Muscle layer of colon (tissue), 2 donors: Measurements from ENCODE around the gene TRPM2.
A peak's percentile ranks its signal among the peaks of the same experiment; 100 is the strongest.

Experiments
- H3K27ac ChIP-seq: one replicate; pipeline ENCODE4 v1.7.0; 2013; ENCODE audit warnings: low read depth, mild to moderate bottlenecking, low read length, moderate library complexity
- H3K27me3 ChIP-seq, 2 donors: one replicate each; pipeline ENCODE4 v1.7.0; 2013; ENCODE audit warnings: low read length in 2 of 2, mild to moderate bottlenecking in 2 of 2; ENCODE audit not compliant: insufficient read depth in 2 of 2, control insufficient read depth in 1 of 2
- H3K36me3 ChIP-seq: one replicate; pipeline ENCODE4 v1.7.0; 2013; ENCODE audit warnings: mild to moderate bottlenecking, low read length; ENCODE audit not compliant: insufficient read depth
- H3K4me1 ChIP-seq: one replicate; pipeline ENCODE4 v1.7.0; 2013; ENCODE audit warnings: mild to moderate bottlenecking, low read length; ENCODE audit not compliant: insufficient read depth
- H3K4me3 ChIP-seq, 2 donors: one replicate each; pipeline ENCODE4 v1.7.0; 2013; ENCODE audit warnings: low read length in 2 of 2, low read depth in 1 of 2, mild to moderate bottlenecking in 1 of 2, moderate library complexity in 1 of 2
- H3K9ac ChIP-seq: one replicate; pipeline ENCODE4 v1.7.0; 2013; ENCODE audit warnings: low read length
- H3K9me3 ChIP-seq: one replicate; pipeline ENCODE4 v1.7.0; 2013; ENCODE audit warnings: mild to moderate bottlenecking, low read length
- donor health status: abdominal sarcoma.
- donor health status: Adenocarcinoma of cecum.

The TRPM2 gene

DNA sequence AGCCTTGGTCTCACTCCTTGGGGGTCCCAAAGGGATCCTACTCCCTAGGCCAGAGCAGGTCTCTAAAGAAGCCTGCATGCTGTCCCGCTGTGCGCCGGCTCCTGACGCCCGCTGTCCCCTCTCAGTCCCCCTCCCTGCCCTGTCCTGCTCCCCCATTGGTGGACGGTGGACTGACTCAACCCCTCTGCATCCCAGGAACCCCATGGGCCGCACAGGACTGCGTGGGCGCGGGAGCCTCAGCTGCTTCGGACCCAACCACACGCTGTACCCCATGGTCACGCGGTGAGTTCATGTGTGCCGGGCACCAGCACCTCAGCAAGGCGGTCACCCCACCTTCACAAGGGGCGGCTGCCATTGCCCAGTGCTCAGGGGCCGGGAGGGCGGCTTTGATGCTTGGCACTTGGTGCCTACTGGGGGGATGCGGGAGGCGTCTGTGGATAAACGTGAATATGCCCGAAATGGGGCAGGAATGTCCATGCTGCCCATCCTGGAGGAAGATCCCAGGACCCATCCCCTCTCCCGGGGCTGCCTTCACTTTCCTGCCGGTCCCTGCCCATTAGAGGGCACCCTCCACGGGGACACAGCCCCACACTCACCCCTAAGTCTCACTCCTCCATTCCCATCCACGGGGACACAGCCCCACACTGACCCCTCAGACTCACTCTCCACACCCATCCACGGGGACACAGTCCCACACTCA, 81.7 kb downstream of the TRPM2 start:
- no peaks in the 10 kb centered on the region for H3K27me3 ChIP-seq
- peaks cover 25% of the 10 kb centered on the region for H3K4me1 ChIP-seq
- no peaks in the 10 kb centered on the region for H3K9me3 ChIP-seq
- no peak overlapping the region for H3K27ac ChIP-seq
- no peak overlapping the region for H3K9ac ChIP-seq
- H3K36me3 ChIP-seq = no peaks in the 10 kb centered on the region
- no peak overlapping the region for H3K4me3 ChIP-seq

DNA sequence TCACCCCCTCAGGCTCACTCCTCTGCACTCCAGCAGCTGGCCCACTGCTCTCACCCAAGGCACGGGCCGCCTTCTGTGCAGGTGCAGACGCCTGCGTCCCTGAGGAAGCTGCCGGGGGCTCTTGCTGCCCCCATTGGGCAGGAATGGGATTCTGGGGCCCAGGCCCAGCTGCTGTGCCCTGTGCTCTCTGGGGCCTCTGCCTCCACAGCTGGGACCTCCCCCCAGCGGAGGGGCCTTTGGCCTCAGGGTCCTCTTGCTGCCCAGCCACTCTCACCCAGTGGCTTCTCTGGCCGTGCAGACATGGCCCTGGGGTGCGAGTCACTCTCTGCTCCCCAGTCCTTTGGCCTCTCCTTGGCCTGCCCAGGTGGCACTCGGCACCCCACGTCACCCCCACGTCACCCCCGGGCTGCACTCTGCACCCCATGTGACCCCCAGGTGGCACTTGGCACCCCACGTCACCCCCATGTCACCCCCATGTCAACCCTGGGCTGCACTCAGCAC, 82.7 kb downstream of the TRPM2 start:
- no peak overlapping the region for H3K4me3 ChIP-seq
- no peaks in the 10 kb centered on the region for H3K27me3 ChIP-seq
- H3K4me1 ChIP-seq = peaks cover 25% of the 10 kb centered on the region
- no peaks in the 10 kb centered on the region for H3K36me3 ChIP-seq
- no peak overlapping the region for H3K9ac ChIP-seq
- no peaks in the 10 kb centered on the region for H3K9me3 ChIP-seq
- no peak overlapping the region for H3K27ac ChIP-seq

DNA sequence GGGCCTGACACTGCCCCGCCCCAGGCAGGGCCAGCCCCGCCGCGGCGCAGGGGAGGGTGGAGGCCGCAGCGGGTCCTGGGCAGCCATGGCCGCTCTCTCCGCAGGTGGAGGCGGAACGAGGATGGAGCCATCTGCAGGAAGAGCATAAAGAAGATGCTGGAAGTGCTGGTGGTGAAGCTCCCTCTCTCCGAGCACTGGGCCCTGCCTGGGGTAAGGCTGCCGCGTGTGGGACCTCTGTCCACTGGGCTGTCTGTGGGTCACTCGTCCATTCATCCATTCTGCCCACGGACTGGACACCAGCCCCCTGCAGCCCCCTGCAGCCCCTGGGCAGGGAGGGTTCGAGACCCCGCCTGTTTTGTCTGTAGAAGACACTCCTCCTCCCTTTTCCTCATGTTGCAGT, 83.5 kb downstream of the TRPM2 start:
- no peaks in the 10 kb centered on the region for H3K27me3 ChIP-seq
- H3K4me3 ChIP-seq = no peak overlapping the region
- no peak overlapping the region for H3K27ac ChIP-seq
- peaks cover 25% of the 10 kb centered on the region for H3K4me1 ChIP-seq
- H3K9ac ChIP-seq = no peak overlapping the region
- no peaks in the 10 kb centered on the region for H3K9me3 ChIP-seq
- no peaks in the 10 kb centered on the region for H3K36me3 ChIP-seq

DNA sequence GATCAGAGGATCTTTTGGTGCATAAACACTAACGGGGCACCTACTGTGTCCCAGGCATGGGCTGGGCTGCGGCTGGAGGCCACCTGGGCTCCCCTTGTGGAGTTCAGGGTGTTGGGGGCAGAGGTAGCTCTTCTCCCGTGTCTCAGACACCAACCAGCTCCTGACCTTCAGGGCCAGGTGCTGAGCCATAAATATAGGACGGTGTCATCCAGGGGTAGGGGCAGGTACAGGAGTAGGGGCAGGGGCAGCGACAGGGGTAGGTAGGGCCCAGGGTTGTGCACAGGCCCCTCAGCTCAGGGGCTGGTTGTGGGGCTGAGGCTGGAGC, 83.9 kb downstream of the TRPM2 start:
- Histone ChIP-seq H3K27me3 (no peaks in the 10 kb centered on the region), H3K4me1 (peaks cover 25% of the 10 kb centered on the region), H3K27ac (no peak overlapping the region), H3K36me3 (no peaks in the 10 kb centered on the region), H3K9ac (no peak overlapping the region), H3K9me3 (no peaks in the 10 kb centered on the region), H3K4me3 (no peak overlapping the region)

DNA sequence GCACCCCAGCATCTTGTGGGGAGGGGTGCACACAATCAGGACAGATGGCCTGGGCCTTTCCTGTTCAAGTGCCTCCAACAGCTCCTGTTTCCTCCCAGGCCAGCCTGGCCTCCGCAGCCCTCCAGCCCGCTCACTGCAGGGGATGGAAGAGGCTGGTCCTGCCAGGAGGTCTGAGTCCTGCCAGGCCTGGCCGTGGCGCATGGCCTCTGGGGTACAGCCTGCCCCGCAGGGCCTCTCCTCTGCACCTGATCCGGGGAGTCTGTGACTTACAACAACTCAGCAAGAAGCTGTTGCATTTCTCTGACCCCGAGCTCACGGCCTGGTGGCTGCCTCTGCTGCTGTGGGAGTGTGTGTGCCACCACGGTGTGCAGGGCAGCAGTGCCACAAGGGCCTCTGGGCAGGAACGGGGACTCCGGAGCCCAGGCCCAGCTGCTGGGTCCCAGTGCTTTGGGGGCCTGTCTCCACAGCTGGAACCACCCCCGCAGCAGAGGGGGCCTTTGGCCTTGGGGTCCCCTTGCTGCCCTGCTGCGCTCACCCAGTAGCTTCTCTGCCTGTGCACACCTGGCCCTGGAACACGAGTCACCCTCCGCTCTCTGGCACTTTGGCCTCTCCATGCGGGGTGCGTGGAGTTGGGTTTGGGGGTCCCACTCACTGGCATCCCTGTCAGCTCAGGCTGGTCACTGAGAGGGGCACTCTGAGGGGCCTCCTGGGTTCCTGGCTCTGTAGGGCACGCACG, 84.4 kb downstream of the TRPM2 start:
- H3K4me3 ChIP-seq = no peak overlapping the region
- H3K4me1 ChIP-seq = peaks cover 25% of the 10 kb centered on the region
- H3K36me3 ChIP-seq = no peaks in the 10 kb centered on the region
- no peaks in the 10 kb centered on the region for H3K9me3 ChIP-seq
- H3K9ac ChIP-seq = no peak overlapping the region
- no peaks in the 10 kb centered on the region for H3K27me3 ChIP-seq
- peak overlapping the region; percentile 57 for H3K27ac ChIP-seq

DNA sequence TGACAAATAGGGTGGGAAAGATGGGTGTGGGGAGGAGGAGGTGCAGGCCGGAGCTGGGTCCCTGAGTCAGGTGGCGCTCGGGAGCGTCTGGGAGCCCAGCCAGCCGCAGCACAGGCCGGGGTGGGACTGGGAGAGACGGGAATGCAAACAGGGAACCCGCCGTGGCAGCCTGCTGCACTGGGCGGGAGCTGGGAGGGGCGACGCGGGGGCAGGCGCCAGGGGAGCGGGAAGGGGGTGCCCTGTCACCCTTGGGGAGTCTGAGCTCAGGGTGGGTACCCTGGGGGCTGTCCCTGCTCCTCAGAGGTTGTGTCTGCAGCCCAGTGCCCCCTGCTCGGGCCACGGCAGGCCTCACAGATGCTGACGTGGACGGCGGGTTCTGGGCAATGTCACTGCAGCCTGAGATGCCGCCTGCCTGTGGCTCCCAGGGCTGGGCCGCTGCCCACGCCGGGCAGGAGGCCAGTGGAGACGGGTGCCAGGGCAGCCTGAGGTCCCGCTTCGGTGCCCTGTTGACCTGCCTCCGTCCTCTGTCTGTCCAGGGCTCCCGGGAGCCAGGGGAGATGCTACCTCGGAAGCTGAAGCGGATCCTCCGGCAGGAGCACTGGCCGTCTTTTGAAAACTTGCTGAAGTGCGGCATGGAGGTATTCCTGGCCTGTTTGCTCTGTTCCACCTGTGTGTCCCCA, 85.2 kb downstream of the TRPM2 start:
- Histone ChIP-seq H3K27ac (peak overlapping the region; percentile 68), H3K9me3 (no peaks in the 10 kb centered on the region), H3K9ac (no peak overlapping the region), H3K4me1 (peaks cover 25% of the 10 kb centered on the region), H3K27me3 (no peaks in the 10 kb centered on the region), H3K4me3 (peak overlapping the region in 1 of 2 donors; percentile 6), H3K36me3 (no peaks in the 10 kb centered on the region)

DNA sequence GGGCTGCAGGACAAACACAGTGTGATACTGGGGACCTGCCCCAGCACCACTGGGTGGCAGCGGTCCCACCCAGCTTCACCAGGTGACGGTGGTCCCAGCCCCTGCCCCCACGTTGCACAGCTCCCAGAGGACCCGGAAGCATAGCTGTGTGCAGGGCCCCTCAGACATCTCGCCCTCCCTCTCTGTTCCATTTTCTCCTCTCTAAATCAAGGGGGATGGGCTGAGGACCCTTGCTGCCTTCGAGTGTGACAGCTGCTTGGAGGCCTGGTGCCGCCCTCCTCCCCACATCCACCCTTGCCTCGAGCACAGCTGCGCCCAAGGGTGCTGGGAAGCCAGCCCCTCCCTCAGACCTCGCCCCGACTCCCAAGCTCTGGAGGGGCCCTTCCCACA, 85.8 kb downstream of the TRPM2 start:
- Histone ChIP-seq H3K4me1 (peaks cover 25% of the 10 kb centered on the region), H3K4me3 (peak overlapping the region in 1 of 2 donors; percentile 6), H3K36me3 (no peaks in the 10 kb centered on the region), H3K27me3 (no peaks in the 10 kb centered on the region), H3K9ac (no peak overlapping the region), H3K27ac (peak overlapping the region; percentile 68), H3K9me3 (no peaks in the 10 kb centered on the region)

DNA sequence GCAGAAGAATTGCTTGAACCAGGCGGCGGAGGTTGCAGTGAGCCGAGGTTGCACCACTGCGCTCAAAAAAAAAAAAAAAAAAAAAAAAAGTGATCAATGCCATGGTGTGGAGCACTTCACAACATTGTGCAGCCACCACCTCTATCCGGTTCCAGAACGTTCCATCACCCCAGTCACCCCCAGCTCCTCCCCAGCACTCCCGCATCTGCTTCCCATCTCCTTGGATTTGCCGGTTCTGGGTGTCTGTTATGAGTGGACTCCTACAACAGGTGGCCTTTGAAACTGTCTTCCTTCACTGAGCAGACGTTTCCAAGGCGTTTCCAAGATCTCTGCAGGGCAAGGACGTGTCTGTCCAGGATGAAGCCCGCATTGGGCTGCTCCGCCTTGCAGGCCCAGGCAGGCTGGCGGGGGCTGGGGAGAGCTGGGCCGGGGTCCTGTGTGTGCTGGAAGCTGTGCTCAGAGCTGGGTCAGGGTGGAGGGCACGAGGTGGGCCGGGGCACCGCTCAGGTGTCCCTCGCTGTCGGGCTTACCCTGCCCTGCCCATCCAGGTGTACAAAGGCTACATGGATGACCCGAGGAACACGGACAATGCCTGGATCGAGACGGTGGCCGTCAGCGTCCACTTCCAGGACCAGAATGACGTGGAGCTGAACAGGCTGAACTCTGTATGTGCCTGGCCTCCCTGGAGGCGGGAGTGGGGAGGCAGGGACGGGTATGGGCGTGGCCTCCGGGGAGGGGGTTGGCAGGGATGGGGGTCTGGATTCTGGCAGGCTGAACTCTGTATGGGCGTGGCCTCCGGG, 87.0 kb downstream of the TRPM2 start:
- Histone ChIP-seq H3K36me3 (no peaks in the 10 kb centered on the region), H3K9me3 (no peaks in the 10 kb centered on the region), H3K9ac (no peak overlapping the region), H3K27ac (no peak overlapping the region), H3K27me3 (no peaks in the 10 kb centered on the region), H3K4me3 (no peak overlapping the region), H3K4me1 (peaks cover 25% of the 10 kb centered on the region)

DNA sequence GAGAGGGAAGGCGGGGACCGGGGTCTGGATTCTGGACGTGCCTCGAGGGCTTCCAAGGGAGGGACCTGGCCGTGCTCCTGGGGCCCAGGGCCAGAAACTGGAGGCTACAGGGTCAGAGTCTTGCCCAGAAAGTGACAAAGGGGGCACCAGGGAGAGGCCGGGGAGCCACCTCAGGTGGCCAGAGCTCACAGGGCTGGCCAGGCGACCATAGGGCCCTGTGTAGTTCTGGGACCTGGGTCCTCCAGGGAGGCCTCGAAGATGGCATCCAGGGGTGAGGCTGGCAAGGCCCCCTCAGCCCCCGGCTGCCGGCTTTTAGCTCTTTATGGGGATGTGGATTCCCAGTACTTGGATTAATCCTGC, 87.6 kb downstream of the TRPM2 start:
- Histone ChIP-seq H3K9ac (no peak overlapping the region), H3K27me3 (no peaks in the 10 kb centered on the region), H3K4me3 (no peak overlapping the region), H3K27ac (no peak overlapping the region), H3K4me1 (peaks cover 25% of the 10 kb centered on the region), H3K9me3 (no peaks in the 10 kb centered on the region), H3K36me3 (no peaks in the 10 kb centered on the region)

DNA sequence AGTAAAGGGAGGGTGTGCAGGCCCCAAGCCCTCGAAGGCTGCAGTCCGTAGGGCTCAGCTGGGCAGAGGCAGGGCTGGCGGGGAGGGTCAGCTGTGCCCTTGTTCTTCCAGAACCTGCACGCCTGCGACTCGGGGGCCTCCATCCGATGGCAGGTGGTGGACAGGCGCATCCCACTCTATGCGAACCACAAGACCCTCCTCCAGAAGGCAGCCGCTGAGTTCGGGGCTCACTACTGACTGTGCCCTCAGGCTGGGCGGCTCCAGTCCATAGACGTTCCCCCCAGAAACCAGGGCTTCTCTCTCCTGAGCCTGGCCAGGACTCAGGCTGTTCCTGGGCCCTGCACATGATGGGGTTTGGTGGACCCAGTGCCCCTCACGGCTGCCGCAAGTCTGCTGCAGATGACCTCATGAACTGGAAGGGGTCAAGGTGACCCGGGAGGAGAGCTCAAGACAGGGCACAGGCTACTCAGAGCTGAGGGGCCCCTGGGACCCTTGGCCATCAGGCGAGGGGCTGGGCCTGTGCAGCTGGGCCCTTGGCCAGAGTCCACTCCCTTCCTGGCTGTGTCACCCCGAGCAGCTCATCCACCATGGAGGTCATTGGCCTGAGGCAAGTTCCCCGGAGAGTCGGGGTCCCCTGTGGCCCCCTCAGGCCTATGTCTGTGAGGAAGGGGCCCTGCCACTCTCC, 88.3 kb downstream of the TRPM2 start:
- H3K27me3 ChIP-seq = no peaks in the 10 kb centered on the region
- no peaks in the 10 kb centered on the region for H3K9me3 ChIP-seq
- no peak overlapping the region for H3K27ac ChIP-seq
- no peaks in the 10 kb centered on the region for H3K36me3 ChIP-seq
- no peak overlapping the region for H3K9ac ChIP-seq
- peaks cover 25% of the 10 kb centered on the region for H3K4me1 ChIP-seq
- no peak overlapping the region for H3K4me3 ChIP-seq
